Uterus (tissue), 4 donors: ENCODE measurements around the gene GSN. TPM values are rescaled to one million over a fixed set of nuclear protein-coding genes. Genes with fewer than 3 reads are reported as not detected.
A peak's percentile ranks its signal among the peaks of the same experiment; 100 is the strongest.

ENCODE experiments used
- DNase-seq, 2 donors: peaks; one replicate each; pipeline ENCODE4 v3.0.0-alpha.2; 2019 to 2020
- H3K27ac ChIP-seq, 2 donors: fragments of 200-600 bp; sonication (generic); 1 replicate in 1 of 2; 2 replicates in 1 of 2; pipeline ENCODE4 v1.5.1; 2016 to 2018
- H3K27me3 ChIP-seq, 2 donors: fragments of 200-600 bp; sonication (generic); one replicate each; pipeline ENCODE4 v1.5.1; 2018 to 2019; ENCODE audit warnings: control low read depth in 1 of 2
- H3K36me3 ChIP-seq, 2 donors: fragments of 200-600 bp; sonication (generic); one replicate each; pipeline ENCODE4 v1.5.1; 2019; ENCODE audit warnings: control low read depth in 1 of 2
- H3K4me1 ChIP-seq, 2 donors: fragments of 200-600 bp; sonication (generic); one replicate each; pipeline ENCODE4 v1.5.1; 2018 to 2019; ENCODE audit warnings: control low read depth in 1 of 2
- H3K4me3 ChIP-seq, 2 donors: fragments of 200-600 bp; sonication (generic); 1 replicate in 1 of 2; 2 replicates in 1 of 2; pipeline ENCODE4 v1.5.1; 2018 to 2019; ENCODE audit warnings: mild to moderate bottlenecking in 1 of 2
- H3K9me3 ChIP-seq, 2 donors: fragments of 200-600 bp; sonication (generic); one replicate each; pipeline ENCODE4 v1.5.1; 2019; ENCODE audit warnings: control low read depth in 1 of 2
- CTCF ChIP-seq, 4 experiments: fragments of 200-600 bp in 2 of 4; fragments of 450-650 bp in 2 of 4; sonication (generic) in 2 of 4; IDR thresholded peaks; one replicate each; pipeline ENCODE4 v1.5.1; 2016 to 2019; ENCODE audit warnings: antibody characterized with exemption in 4 of 4, mild to moderate bottlenecking in 2 of 4, moderate library complexity in 1 of 4
- POLR2A ChIP-seq, 2 donors: fragments of 450-650 bp; IDR thresholded peaks; one replicate each; pipeline ENCODE4 v1.6.1; 2016; ENCODE audit warnings: antibody characterized with exemption in 2 of 2, mild to moderate bottlenecking in 1 of 2, moderate library complexity in 1 of 2
- intact Hi-C: fragments of 100-400 bp; cut with DNase I; formaldehyde crosslinking; loops from one replicate; pipeline ENCODE4 v1.15.1; 2023; ENCODE audit warnings: low total_unique reads
- total RNA-seq, 4 donors: library from RNA; depleted of rRNA in 3 of 4; stranded (reverse); fragments of >200 nt in 3 of 4; gene quantifications; one replicate each; pipeline versions ENCODE4 v1.1.0 to v1.2.4, GENCODE V29; 2014 to 2023
- donor health status: DM: yes; HTN: yes; CAD: no.

Gene GSN
- total RNA-seq, 4 donors from 2014 or later = 567 to 1,619 (median 884) TPM

- H3K9me3 ChIP-seq = no peaks in the 10 kb centered on the region
- TF ChIP-seq CTCF (IDR thresholded peaks at IDR 0.05) = no peak
- TF ChIP-seq POLR2A (IDR thresholded peaks at IDR 0.05) = no peak
- H3K36me3 ChIP-seq = no peaks in the 10 kb centered on the region
- DNase-seq = no peak
- H3K27ac ChIP-seq = peak overlapping the region; percentile 82 to 98
- H3K4me1 ChIP-seq = peaks cover 0 to 15% of the 10 kb centered on the region in 2 donors
- H3K27me3 ChIP-seq = no peaks in the 10 kb centered on the region
- intact Hi-C loops = loop anchor here (10.0 kb wide), 1 partner anchor 46 kb away; the partner anchor contains the start of gene STOM
- no peak overlapping the region for H3K4me3 ChIP-seq
Measured at GRCh38 chr9:121328476-121328875, 60.5 kb downstream of the GSN start.

DNA sequence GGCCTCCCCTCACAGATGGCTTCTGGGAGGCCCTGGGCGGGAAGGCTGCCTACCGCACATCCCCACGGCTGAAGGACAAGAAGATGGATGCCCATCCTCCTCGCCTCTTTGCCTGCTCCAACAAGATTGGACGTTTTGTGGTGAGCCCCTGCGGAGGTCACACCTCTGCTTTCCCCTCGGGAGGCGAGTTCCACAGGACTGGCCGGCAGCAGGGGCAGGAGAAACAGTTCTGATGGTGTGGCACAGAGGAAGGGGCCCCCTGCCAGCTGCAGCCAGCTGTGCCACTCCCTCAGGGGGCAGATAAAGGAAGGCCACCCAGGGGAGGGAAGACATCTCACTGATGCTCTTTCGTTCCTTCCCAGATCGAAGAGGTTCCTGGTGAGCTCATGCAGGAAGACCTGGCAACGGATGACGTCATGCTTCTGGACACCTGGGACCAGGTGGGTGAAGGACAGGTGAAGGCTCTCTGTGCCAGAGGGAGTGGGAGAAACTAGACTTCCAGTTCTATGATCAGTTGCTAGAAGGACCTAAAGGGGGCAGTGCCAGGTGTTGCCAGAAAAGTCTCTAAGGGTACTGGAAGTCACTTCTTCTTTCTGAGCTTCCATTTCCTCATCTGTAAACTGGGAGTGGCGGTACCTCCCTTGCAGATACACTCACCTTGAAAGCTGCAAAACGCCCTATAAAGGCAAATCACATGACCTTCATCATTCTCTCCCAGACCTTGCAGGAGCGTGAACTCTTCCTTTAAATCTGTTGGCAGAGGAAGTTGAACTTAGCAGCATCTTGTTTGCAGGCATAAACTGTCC is 61.1 kb downstream of the GSN start:
- no peaks in the 10 kb centered on the region for H3K36me3 ChIP-seq
- peak overlapping the region; percentile 82 to 98 for H3K27ac ChIP-seq
- H3K9me3 ChIP-seq = no peaks in the 10 kb centered on the region
- no peak overlapping the region for H3K4me3 ChIP-seq
- no peaks in the 10 kb centered on the region for H3K27me3 ChIP-seq
- TF ChIP-seq POLR2A (IDR thresholded peaks at IDR 0.05) = no peak
- peaks cover 0 to 15% of the 10 kb centered on the region in 2 donors for H3K4me1 ChIP-seq
- intact Hi-C loops = loop anchor here (10.0 kb wide), 1 partner anchor 46 kb away; the partner anchor contains the start of gene STOM
- no peak for DNase-seq

DNA sequence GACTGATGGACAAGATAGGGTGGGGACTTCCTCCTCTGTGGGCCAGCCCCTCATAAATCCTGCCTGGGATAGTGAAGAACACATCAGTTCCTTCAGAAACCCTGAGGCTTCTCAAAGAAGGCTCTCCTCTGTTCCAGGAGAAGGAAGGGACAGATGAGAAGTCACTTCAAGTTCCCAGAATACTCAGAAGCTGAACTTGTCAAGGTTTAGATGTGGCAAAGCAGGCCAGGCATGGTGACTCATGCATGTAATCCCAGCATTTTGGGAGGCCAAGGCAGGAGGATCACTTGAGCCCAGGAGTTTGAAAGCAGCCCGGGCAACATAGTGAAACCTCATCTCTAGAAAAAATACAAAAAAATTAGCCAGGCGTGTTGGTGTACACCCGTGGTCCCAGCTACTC is 63.6 kb downstream of the GSN start:
- TF ChIP-seq POLR2A (IDR thresholded peaks at IDR 0.05) (no peak), CTCF (IDR thresholded peaks at IDR 0.05) (no peak)
- no peak for DNase-seq
- Histone ChIP-seq H3K4me3 (no peak overlapping the region), H3K4me1 (peaks cover 0 to 3% of the 10 kb centered on the region in 2 donors), H3K36me3 (no peaks in the 10 kb centered on the region), H3K27me3 (no peaks in the 10 kb centered on the region), H3K27ac (peak overlapping the region; percentile 62 to 98), H3K9me3 (no peaks in the 10 kb centered on the region)
- intact Hi-C loops = no loop called here

- H3K4me1 ChIP-seq = peaks cover 0 to 3% of the 10 kb centered on the region in 2 donors
- no peak for DNase-seq
- peak overlapping the region; percentile 62 to 98 for H3K27ac ChIP-seq
- intact Hi-C loops = no loop called here
- H3K9me3 ChIP-seq = no peaks in the 10 kb centered on the region
- TF ChIP-seq CTCF (IDR thresholded peaks at IDR 0.05) = peak; percentile 21 to 55 (median 44)
- no peak for TF ChIP-seq POLR2A (IDR thresholded peaks at IDR 0.05)
- no peak overlapping the region for H3K4me3 ChIP-seq
- H3K27me3 ChIP-seq = no peaks in the 10 kb centered on the region
- H3K36me3 ChIP-seq = no peaks in the 10 kb centered on the region
Measured at GRCh38 chr9:121331992-121332685, 64.2 kb downstream of the GSN start.

DNA sequence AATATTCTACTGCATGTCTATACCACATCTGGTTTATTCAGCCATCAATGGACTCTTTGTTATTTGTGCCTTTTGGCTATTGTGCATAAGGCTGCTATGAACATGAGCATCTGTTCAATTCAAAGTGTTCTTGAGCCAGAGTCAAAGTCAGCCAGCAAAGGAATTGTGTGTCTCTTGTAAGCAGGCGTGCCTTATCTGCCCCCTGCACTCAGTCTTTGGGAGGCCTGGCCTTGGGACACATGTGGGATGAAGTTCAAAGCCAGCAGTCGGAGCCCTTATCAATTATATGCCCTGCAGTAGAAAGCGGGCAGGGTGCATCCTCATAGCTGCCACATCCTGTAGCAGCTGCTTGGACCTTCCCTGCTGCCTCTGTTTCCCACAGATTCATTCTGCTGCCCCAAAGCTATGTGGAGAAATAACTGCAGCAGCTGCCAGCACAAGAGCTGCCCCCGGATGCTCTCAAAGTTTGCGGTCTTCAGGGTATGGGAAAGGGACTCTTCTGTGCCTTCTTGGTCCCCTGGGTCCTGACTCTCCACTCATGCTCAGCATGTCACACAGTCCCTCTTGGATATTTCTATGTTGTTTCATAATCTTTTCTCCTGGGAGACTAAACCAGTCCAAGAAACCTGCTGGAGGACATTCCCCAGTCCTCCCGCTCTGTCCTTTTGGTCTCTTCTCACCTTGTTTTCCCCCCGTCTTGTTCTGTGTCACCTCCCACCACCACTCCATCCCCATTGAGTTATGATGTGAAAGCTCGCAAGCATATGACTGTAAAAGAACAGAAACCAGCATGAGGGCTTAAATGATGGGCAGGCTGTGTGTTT is 66.2 kb downstream of the GSN start:
- no peaks in the 10 kb centered on the region for H3K27me3 ChIP-seq
- TF ChIP-seq CTCF (IDR thresholded peaks at IDR 0.05) (no peak), POLR2A (IDR thresholded peaks at IDR 0.05) (no peak)
- H3K27ac ChIP-seq = peak overlapping the region; percentile 59 to 98
- intact Hi-C loops = no loop called here
- H3K4me1 ChIP-seq = no peaks in the 10 kb centered on the region
- DNase-seq = no peak
- H3K36me3 ChIP-seq = no peaks in the 10 kb centered on the region
- H3K9me3 ChIP-seq = no peaks in the 10 kb centered on the region
- no peak overlapping the region for H3K4me3 ChIP-seq
